ENCODE data around the gene APMAP. TPM values are rescaled to one million over a fixed set of nuclear protein-coding genes. Genes with fewer than 3 reads are reported as not detected.
"Not testable (repeated sequence)": the region's sequence is repeated elsewhere in the genome, so short reads cannot be mapped to it uniquely, and the experiment has no call there.

Gene APMAP
- total RNA-seq, 1 experiment from 2014 or later: 67.8 TPM

- no peak within 1 kb of the TSS for H2BK120ac ChIP-seq (ENCODE audit: low read depth, low read length, poor library complexity, severe bottlenecking)
- no peak for TF ChIP-seq CTCF (conservative IDR thresholded peaks at IDR 0.05)
- no peaks in the 10 kb centered on the region for H3K23me2 ChIP-seq (ENCODE audit: insufficient read length, low read depth, low read length, poor library complexity, severe bottlenecking)
- no peak within 1 kb of the TSS for H4K8ac ChIP-seq (replicated peaks; ENCODE audit: insufficient read length, low read depth, low read length)
- H4K91ac ChIP-seq (ENCODE audit: insufficient read length, low read depth, low read length): no peak within 1 kb of the TSS
- H3K18ac ChIP-seq (ENCODE audit: insufficient read length, low read depth, low read length): no peak within 1 kb of the TSS
- H2AK5ac ChIP-seq (ENCODE audit: insufficient read length, low read length): no peak within 1 kb of the TSS
- H4K20me1 ChIP-seq (ENCODE audit: control insufficient read depth, insufficient read depth, insufficient read length): no peaks in the 10 kb centered on the region
- Mint-ChIP-seq H3K4me3 (no peak within 1 kb of the TSS), H3K27ac (no peak within 1 kb of the TSS), H3K27me3 (ENCODE audit: low read depth) (peaks cover 30% of the 10 kb centered on the region), H3K4me1 (peaks cover 5 to 8% of the 10 kb centered on the region in 2 experiments), H3K36me3 (ENCODE audit: insufficient read depth in 1 of 3, low read depth in 3 of 3) (peaks cover 0 to 2% (median 0%) of the 10 kb centered on the region in 3 experiments; a peak in 1 of 7 replicates), H3K9me3 (peaks cover 24 to 29% of the 10 kb centered on the region in 2 experiments; a peak in 4 of 5 replicates)
- H3K4ac ChIP-seq (ENCODE audit: low read depth, low read length): no peak within 1 kb of the TSS
- H3K27me3 ChIP-seq (ENCODE audit: insufficient read depth, low read length): no peaks in the 10 kb centered on the region
- H3K4me2 ChIP-seq (ENCODE audit: insufficient read depth, insufficient read length, low read length): no peak within 1 kb of the TSS
- peak; percentile 18 for DNase-seq
- no peak within 1 kb of the TSS for H4K5ac ChIP-seq (ENCODE audit: insufficient read length, low read depth, low read length)
- H2AFZ ChIP-seq (ENCODE audit: low read length): no peak within 1 kb of the TSS
- no peak within 1 kb of the TSS for H2BK20ac ChIP-seq (ENCODE audit: low read depth, low read length, poor library complexity, severe bottlenecking)
- no peaks in the 10 kb centered on the region for H3K79me2 ChIP-seq (ENCODE audit: insufficient read depth, low read length)
- H3K23ac ChIP-seq (ENCODE audit: insufficient read length, low read depth, low read length): no peak within 1 kb of the TSS
- no peak within 1 kb of the TSS for H3K9ac ChIP-seq (ENCODE audit: extremely low read depth, insufficient read length, low read length)
- no peak within 1 kb of the TSS; the same call in 1 of the 2 replicates for H3K14ac ChIP-seq (ENCODE audit: insufficient read depth, low read length)
- no peak within 1 kb of the TSS for H2BK15ac ChIP-seq (ENCODE audit: low read depth, low read length)
- H2BK5ac ChIP-seq (ENCODE audit: insufficient read length, low read length): no peak within 1 kb of the TSS
- no peak within 1 kb of the TSS for H3K56ac ChIP-seq (ENCODE audit: insufficient read length, low read depth, low read length)
- no peaks in the 10 kb centered on the region for H3K4me1 ChIP-seq (ENCODE audit: insufficient read depth, low read length)
- no peak within 1 kb of the TSS for H2BK12ac ChIP-seq (ENCODE audit: insufficient read length, low read depth, low read length)
- H3K79me1 ChIP-seq (ENCODE audit: insufficient read depth, low read depth, low read length, poor library complexity, severe bottlenecking): no peaks in the 10 kb centered on the region
- no CpG with 5 or more reads among the region's 20 CpGs for WGBS (ENCODE audit: extremely low coverage, insufficient read length, low lambda C conversion rate)
- H3K27ac ChIP-seq (ENCODE audit: insufficient read length, low read depth, low read length): no peak within 1 kb of the TSS
- H3T11ph ChIP-seq (ENCODE audit: low read length): no peak within 1 kb of the TSS
- no peaks in the 10 kb centered on the region for H3K9me3 ChIP-seq (ENCODE audit: control insufficient read depth, low read depth, low read length)
Observed at GRCh38 chr20:24948939-24949679, 43.4 kb downstream of the APMAP start, which contains the start of gene CST7. Gene CST7, plus strand, starts transcription at chr20:24949269. Its CDS starts 237 bp downstream, at chr20:24949506.

GRCh38 chr20:24948396-24948938, 44.1 kb downstream of the APMAP start:
- not testable (repeated sequence) for DNase-seq; H3T11ph ChIP-seq (ENCODE audit: low read length); H4K91ac ChIP-seq (ENCODE audit: insufficient read length, low read depth, low read length); H4K20me1 ChIP-seq (ENCODE audit: control insufficient read depth, insufficient read depth, insufficient read length); H2BK12ac ChIP-seq (ENCODE audit: insufficient read length, low read depth, low read length); H3K4me3 Mint-ChIP-seq; H3K79me1 ChIP-seq (ENCODE audit: insufficient read depth, low read depth, low read length, poor library complexity, severe bottlenecking); H3K18ac ChIP-seq (ENCODE audit: insufficient read length, low read depth, low read length); H4K5ac ChIP-seq (ENCODE audit: insufficient read length, low read depth, low read length); H3K23me2 ChIP-seq (ENCODE audit: insufficient read length, low read depth, low read length, poor library complexity, severe bottlenecking); H3K23ac ChIP-seq (ENCODE audit: insufficient read length, low read depth, low read length); H2BK15ac ChIP-seq (ENCODE audit: low read depth, low read length); H3K9me3 ChIP-seq (ENCODE audit: control insufficient read depth, low read depth, low read length); H2BK5ac ChIP-seq (ENCODE audit: insufficient read length, low read length); H2BK120ac ChIP-seq (ENCODE audit: low read depth, low read length, poor library complexity, severe bottlenecking); H3K27me3 ChIP-seq (ENCODE audit: insufficient read depth, low read length); H2AK5ac ChIP-seq (ENCODE audit: insufficient read length, low read length); H3K36me3 Mint-ChIP-seq (ENCODE audit: insufficient read depth in 1 of 3, low read depth in 3 of 3); H3K4me1 Mint-ChIP-seq; H3K27ac Mint-ChIP-seq; H3K4me1 ChIP-seq (ENCODE audit: insufficient read depth, low read length); H3K27ac ChIP-seq (ENCODE audit: insufficient read length, low read depth, low read length); H3K9ac ChIP-seq (ENCODE audit: extremely low read depth, insufficient read length, low read length); H3K14ac ChIP-seq (ENCODE audit: insufficient read depth, low read length); H2BK20ac ChIP-seq (ENCODE audit: low read depth, low read length, poor library complexity, severe bottlenecking); H4K8ac ChIP-seq (replicated peaks; ENCODE audit: insufficient read length, low read depth, low read length); H3K4me2 ChIP-seq (ENCODE audit: insufficient read depth, insufficient read length, low read length); H2AFZ ChIP-seq (ENCODE audit: low read length); H3K4ac ChIP-seq (ENCODE audit: low read depth, low read length); H3K79me2 ChIP-seq (ENCODE audit: insufficient read depth, low read length); H3K56ac ChIP-seq (ENCODE audit: insufficient read length, low read depth, low read length)
- peaks cover 30% of the 10 kb centered on the region for H3K27me3 Mint-ChIP-seq (ENCODE audit: low read depth)
- peaks cover 24 to 32% of the 10 kb centered on the region in 2 experiments; a peak in 4 of 5 replicates for H3K9me3 Mint-ChIP-seq
- WGBS (ENCODE audit: extremely low coverage, insufficient read length, low lambda C conversion rate): no CpG with 5 or more reads among the region's 4 CpGs
